RWPE1 (cell line): ENCODE data around the gene LTBR.

Experiments
- CTCF ChIA-PET: fragments of 350-600 bp; sonication (Branson Sonifier 250); formaldehyde crosslinking; extraction: SDS; loops from one replicate; lab custom pipeline; 2021; lab: Yijun Ruan, JAX
- POLR2A ChIA-PET: fragments of 400-600 bp; formaldehyde crosslinking; extraction: SDS; loops from one replicate; lab custom pipeline; 2020; ENCODE audit warnings: antibody characterized with exemption; ENCODE audit not compliant: low non-redundant PET; lab: Yijun Ruan, JAX
- DNase-seq: peaks from one replicate; pipeline ENCODE4 v3.0.0; 2012; ENCODE audit warnings: low spot score
- H3K27ac ChIP-seq: fragments of 450-650 bp; 2 replicates; pipeline ENCODE4 v1.5.1; 2017
- CTCF ChIP-seq: fragments of 450-650 bp; conservative IDR thresholded peaks from 2 replicates; pipeline ENCODE4 v1.5.1; 2017; ENCODE audit warnings: low read depth, mild to moderate bottlenecking

Gene LTBR

DNA sequence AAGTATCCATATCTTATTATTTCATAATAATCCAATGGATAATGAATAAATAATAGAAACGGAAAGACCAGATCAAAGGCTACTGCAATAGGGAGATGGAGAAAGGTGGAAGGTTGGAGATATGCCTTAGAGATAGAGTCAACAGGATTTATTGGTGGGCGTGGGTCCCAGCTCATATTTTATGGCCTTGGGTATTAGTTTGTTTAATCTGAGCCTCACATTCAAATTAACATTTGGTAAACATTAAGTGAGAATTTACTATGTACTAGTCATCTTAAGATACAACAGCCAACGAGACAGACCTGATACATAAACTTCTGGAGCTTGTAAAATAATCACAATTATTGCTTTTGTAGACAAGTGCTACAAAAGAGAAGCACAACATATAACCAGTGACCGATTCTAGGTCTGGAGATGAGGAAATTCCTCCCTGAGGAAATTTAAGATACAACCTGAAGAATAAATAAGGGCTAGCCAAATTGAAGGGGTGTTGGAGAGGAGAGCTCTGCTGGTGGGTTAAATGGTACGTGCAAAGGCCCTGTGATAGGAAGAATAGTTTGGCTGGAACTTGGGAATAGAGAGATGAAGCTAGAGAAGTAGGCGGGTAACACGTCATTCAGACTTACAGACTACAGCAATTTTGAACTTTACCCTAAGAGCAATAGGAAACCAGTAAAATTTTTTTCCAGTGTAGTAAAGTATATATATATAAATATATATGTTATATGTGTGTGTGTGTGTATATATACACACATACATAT lies 16.1 kb downstream of the LTBR start:
- TF ChIP-seq CTCF, result no peak
- H3K27ac ChIP-seq, result no peak overlapping the region
- CTCF ChIA-PET, result no interaction called here
- POLR2A ChIA-PET, result no interaction called here
- DNase-seq, result no peak

- TF ChIP-seq CTCF, result no peak
- DNase-seq, result no peak
- no peak overlapping the region for H3K27ac ChIP-seq
- CTCF ChIA-PET, result no interaction called here
- POLR2A ChIA-PET, result no interaction called here
Measured at GRCh38 chr12:6404390-6404789, 20.4 kb downstream of the LTBR start.

- POLR2A ChIA-PET, result interaction anchor here (0.7 kb wide), 1 partner anchor 18 kb away, joined by 5 read pairs; no protein-coding TSS in a partner anchor
- no peak overlapping the region for H3K27ac ChIP-seq
- DNase-seq, result no peak
- CTCF ChIA-PET, result no interaction called here
- no peak for TF ChIP-seq CTCF
Measured at GRCh38 chr12:6405963-6406362, 22.0 kb downstream of the LTBR start.

GRCh38 chr12:6407236-6407954 lies 23.4 kb downstream of the LTBR start:
- DNase-seq, result no peak

GRCh38 chr12:6416596-6416995 lies 32.6 kb downstream of the LTBR start:
- no peak overlapping the region for H3K27ac ChIP-seq
- ChIA-PET POLR2A (no interaction called here), CTCF (interaction anchor here (0.5 to 0.7 kb wide), 2 partner anchors 20 to 79 kb away, joined by 3 to 7 read pairs; no protein-coding TSS in a partner anchor)
- DNase-seq, result no peak
- TF ChIP-seq CTCF, result no peak

More at GRCh38 chr12:6407236-6407954, 23.4 kb downstream of the LTBR start:
- no peak for TF ChIP-seq CTCF
- ChIA-PET CTCF (interaction anchor here (0.6 kb wide), 2 partner anchors 77 to 257 kb away, joined by 3 to 8 read pairs; no protein-coding TSS in a partner anchor), POLR2A (no interaction called here)
- no peak overlapping the region for H3K27ac ChIP-seq

DNA sequence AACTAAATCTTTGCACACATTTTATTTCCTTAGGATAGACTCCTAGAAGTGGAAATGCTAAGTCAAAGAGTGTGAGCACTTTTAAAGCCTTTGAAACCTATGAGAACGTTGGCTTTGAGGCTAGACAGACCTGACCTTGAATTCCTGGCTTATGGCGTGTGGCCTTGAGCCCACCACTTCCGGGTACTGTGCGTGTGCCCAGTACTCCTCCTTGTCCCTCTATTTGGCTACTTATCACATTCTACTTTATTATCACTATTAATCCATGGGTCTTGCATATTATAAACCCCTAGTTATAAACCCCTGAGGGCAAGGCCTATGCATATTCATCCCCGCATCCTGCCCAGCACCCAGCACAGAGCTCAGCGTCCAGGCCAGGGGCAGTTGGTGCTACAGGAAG lies 34.8 kb downstream of the LTBR start:
- no peak for TF ChIP-seq CTCF
- POLR2A ChIA-PET, result interaction anchor here (1.0 kb wide), 1 partner anchor 52 kb away, joined by 3 read pairs; the partner anchor contains the start of gene VAMP1
- no peak overlapping the region for H3K27ac ChIP-seq
- DNase-seq, result no peak
- CTCF ChIA-PET, result no interaction called here
